Hepatocyte (in vitro differentiated cells): Measurements from ENCODE around the gene ARHGAP12. TPM values are rescaled to one million over a fixed set of nuclear protein-coding genes. Genes with fewer than 3 reads are reported as not detected.
"Not testable (repeated sequence)": the region's sequence is repeated elsewhere in the genome, so short reads cannot be mapped to it uniquely, and the experiment has no call there.

Experiments used
- DNase-seq: peaks from one replicate; pipeline ENCODE4 v3.0.0-alpha.2; 2016; ENCODE audit warnings: low spot score
- H2AFZ ChIP-seq: fragments of 200-600 bp; sonication (generic); 2 replicates; pipeline ENCODE4 v1.6.0; 2016; ENCODE audit warnings: antibody characterized with exemption, mild to moderate bottlenecking
- H3K27ac ChIP-seq: fragments of 200-600 bp; sonication (generic); 2 replicates; pipeline ENCODE4 v1.5.1; 2016; ENCODE audit warnings: mild to moderate bottlenecking
- H3K27me3 ChIP-seq: fragments of 200-600 bp; sonication (generic); 2 replicates; pipeline ENCODE4 v1.6.1; 2016
- H3K36me3 ChIP-seq: fragments of 200-600 bp; sonication (generic); replicated peaks from 2 replicates; pipeline ENCODE4 v1.5.1; 2016; ENCODE audit warnings: low read depth; ENCODE audit not compliant: insufficient read depth
- H3K4me1 ChIP-seq: fragments of 200-600 bp; sonication (generic); 2 replicates; pipeline ENCODE4 v1.5.1; 2016; ENCODE audit warnings: mild to moderate bottlenecking, moderate library complexity; ENCODE audit not compliant: insufficient read depth
- H3K4me2 ChIP-seq: fragments of 200-600 bp; sonication (generic); 2 replicates; pipeline ENCODE4 v1.6.0; 2016
- H3K4me3 ChIP-seq: fragments of 200-600 bp; sonication (generic); 2 replicates; pipeline ENCODE4 v1.5.1; 2016; ENCODE audit warnings: mild to moderate bottlenecking
- H3K79me2 ChIP-seq: fragments of 200-600 bp; sonication (generic); 2 replicates; pipeline ENCODE4 v1.6.0; 2017; ENCODE audit warnings: mild to moderate bottlenecking
- H3K9me2 ChIP-seq: fragments of 200-600 bp; sonication (generic); replicated peaks from 2 replicates; pipeline ENCODE4 v1.6.0; 2017; ENCODE audit warnings: mild to moderate bottlenecking; ENCODE audit not compliant: insufficient read depth
- H3K9me3 ChIP-seq: fragments of 200-600 bp; sonication (generic); 2 replicates; pipeline ENCODE4 v1.5.1; 2016; ENCODE audit warnings: low read depth, mild to moderate bottlenecking
- H4K20me1 ChIP-seq: fragments of 200-600 bp; sonication (generic); 2 replicates; pipeline ENCODE4 v1.6.0; 2016; ENCODE audit warnings: mild to moderate bottlenecking; ENCODE audit not compliant: insufficient read depth, poor library complexity, severe bottlenecking
- CTCF ChIP-seq: fragments of 200-600 bp; sonication (generic); IDR thresholded peaks from 2 replicates; pipeline ENCODE4 v1.5.1; 2016; ENCODE audit warnings: antibody characterized with exemption, mild to moderate bottlenecking; ENCODE audit not compliant: poor library complexity
- EZH2 ChIP-seq: fragments of 200-600 bp; sonication (generic); IDR thresholded peaks from 2 replicates; pipeline ENCODE4 v1.6.1; 2016; ENCODE audit warnings: antibody characterized with exemption, mild to moderate bottlenecking, borderline replicate concordance
- EZH2phosphoT487 ChIP-seq: fragments of 200-600 bp; sonication (generic); IDR thresholded peaks from one replicate; pipeline ENCODE4 v1.6.1; 2018; ENCODE audit warnings: antibody characterized with exemption, mild to moderate bottlenecking, low read depth, moderate library complexity; ENCODE audit not compliant: unreplicated experiment, severe bottlenecking
- whole genome bisulfite sequencing: methylation state at CpG from one replicate; pipeline ENCODE4 v1.1.6; 2016; ENCODE audit warnings: low lambda C conversion rate; ENCODE audit errors: missing lambda C conversion rate; 5-methylcytosine and 5-hydroxymethylcytosine counted together
- polyA plus RNA-seq: library from polyadenylated mRNA; unstranded; fragments of >200 nt; fragmentation: Nextera tagmentation; extraction: Ambion mirVana; gene quantifications from 2 replicates; pipeline ENCODE4 v1.2.1, GENCODE V29; 2016
- total RNA-seq: library from RNA; depleted of rRNA; stranded (reverse); fragments of >200 nt; gene quantifications from 2 replicates; pipeline ENCODE4 v1.2.3, GENCODE V29; 2014

Gene ARHGAP12
- total and polyA plus RNA-seq, 2 experiments from 2014 or later, result 16.4 to 55.6 TPM

- Histone ChIP-seq H2AFZ (no peak overlapping the region), H3K36me3 (no peaks in the 10 kb centered on the region), H4K20me1 (no peaks in the 10 kb centered on the region), H3K9me3 (no peaks in the 10 kb centered on the region), H3K27me3 (no peaks in the 10 kb centered on the region), H3K4me3 (no peak overlapping the region), H3K79me2 (no peaks in the 10 kb centered on the region), H3K4me2 (no peak overlapping the region), H3K27ac (no peak overlapping the region), H3K9me2 (no peaks in the 10 kb centered on the region), H3K4me1 (no peaks in the 10 kb centered on the region)
- TF ChIP-seq CTCF, result no peak
- TF ChIP-seq EZH2phosphoT487, result no peak
- no peak for TF ChIP-seq EZH2
- 68% methylated on average over 6 of the region's 6 CpGs for WGBS
- DNase-seq, result no peak
Observed at GRCh38 chr10:31975157-31975765, 46.6 kb upstream of the ARHGAP12 start.

GRCh38 chr10:31974434-31975124, 45.9 kb upstream of the ARHGAP12 start:
- Histone ChIP-seq H3K4me1 (no peaks in the 10 kb centered on the region), H3K27ac (no peak overlapping the region), H3K79me2 (no peaks in the 10 kb centered on the region), H3K9me2 (no peaks in the 10 kb centered on the region), H2AFZ (no peak overlapping the region), H3K4me2 (no peak overlapping the region), H3K9me3 (no peaks in the 10 kb centered on the region), H3K4me3 (no peak overlapping the region), H3K36me3 (no peaks in the 10 kb centered on the region), H3K27me3 (no peaks in the 10 kb centered on the region), H4K20me1 (no peaks in the 10 kb centered on the region)
- DNase-seq, result no peak
- TF ChIP-seq EZH2phosphoT487 (no peak), CTCF (no peak), EZH2 (no peak)
- WGBS, result 83% methylated on average over 4 of the region's 4 CpGs

- H3K4me2 ChIP-seq, result peak overlapping the region; percentile 41
- H3K4me1 ChIP-seq, result no peaks in the 10 kb centered on the region
- H4K20me1 ChIP-seq, result no peaks in the 10 kb centered on the region
- H3K36me3 ChIP-seq, result no peaks in the 10 kb centered on the region
- TF ChIP-seq CTCF (no peak), EZH2 (no peak), EZH2phosphoT487 (no peak)
- no peak for DNase-seq
- no peaks in the 10 kb centered on the region for H3K9me3 ChIP-seq
- no peaks in the 10 kb centered on the region for H3K79me2 ChIP-seq
- no peak overlapping the region for H2AFZ ChIP-seq
- no peaks in the 10 kb centered on the region for H3K9me2 ChIP-seq
- H3K27me3 ChIP-seq, result no peaks in the 10 kb centered on the region
- no peak overlapping the region for H3K4me3 ChIP-seq
- WGBS, result 71% methylated on average over 9 of the region's 9 CpGs
- peak overlapping the region; percentile 42 for H3K27ac ChIP-seq
Observed at GRCh38 chr10:31972519-31973041, 43.9 kb upstream of the ARHGAP12 start.

- WGBS, result no CpG with 5 or more reads among the region's 32 CpGs
Observed at GRCh38 chr10:31969847-31970246, 41.2 kb upstream of the ARHGAP12 start.

More at GRCh38 chr10:31969847-31970246, 41.2 kb upstream of the ARHGAP12 start:
- not testable (repeated sequence) for H3K9me2 ChIP-seq, H3K27ac ChIP-seq, H3K36me3 ChIP-seq, H3K4me1 ChIP-seq, H3K4me2 ChIP-seq, H3K27me3 ChIP-seq, H3K4me3 ChIP-seq, H3K79me2 ChIP-seq, H4K20me1 ChIP-seq, DNase-seq, H3K9me3 ChIP-seq, H2AFZ ChIP-seq
